PC-9 (cell line): ENCODE measurements around the gene WSCD1.

ENCODE experiments used
- CTCF ChIP-seq: fragments of 200-600 bp; sonication (generic); conservative IDR thresholded peaks from 2 replicates; pipeline ENCODE4 v1.6.1; 2017; ENCODE audit warnings: mixed run types, antibody characterized with exemption, mild to moderate bottlenecking, moderate library complexity
- EZH2 ChIP-seq: fragments of 200-600 bp; sonication (generic); IDR thresholded peaks from 2 replicates; pipeline ENCODE4 v1.8.0; 2017; ENCODE audit warnings: antibody characterized with exemption, low read depth

- TF ChIP-seq CTCF (no peak), EZH2 (no peak)
Measured at GRCh38 chr17:6105649-6106007, 35.4 kb downstream of the WSCD1 start.
